ENCODE measurements around the gene ZNF277. TPM values are rescaled to one million over a fixed set of nuclear protein-coding genes. Genes with fewer than 3 reads are reported as not detected.
"Not testable (repeated sequence)": the region's sequence is repeated elsewhere in the genome, so short reads cannot be mapped to it uniquely, and the experiment has no call there.

The ZNF277 gene
- total RNA-seq, 4 donors from 2014 or later, result 2.2 to 27.6 (median 24.1) TPM

GRCh38 chr7:112306903-112307302 is 100.4 kb downstream of the ZNF277 start:
- Histone ChIP-seq H3K9me3 (peaks cover 0 to 5% of the 10 kb centered on the region in 2 donors), H3K36me3 (no peaks in the 10 kb centered on the region), H3K4me3 (no peak overlapping the region), H3K27me3 (no peaks in the 10 kb centered on the region), H3K4me1 (no peaks in the 10 kb centered on the region), H3K27ac (no peak overlapping the region)
- DNase-seq, result no peak
- in situ Hi-C loops (cut with MboI; ENCODE audit: low pct_ligation_motif_present in 1 of 4, low pct_unique_long_range_greater_than_20kb in 1 of 4, low sequenced_read_pairs in 3 of 4), result no loop called here
- TF ChIP-seq EP300 (IDR thresholded peaks at IDR 0.05; ENCODE audit: low read depth) (no peak), POLR2A (IDR thresholded peaks at IDR 0.05) (no peak), CTCF (IDR thresholded peaks at IDR 0.05) (no peak), POLR2AphosphoS5 (IDR thresholded peaks at IDR 0.05) (no peak)
- intact Hi-C loops (cut with DNase I; ENCODE audit: low total_unique reads), result no loop called here
- WGBS, 2 donors (ENCODE audit: low coverage in 1 of 2), result 82 to 96% methylated on average over 1 to 2 of the region's 2 CpGs

- WGBS, 2 donors (ENCODE audit: low coverage in 1 of 2), result 89 to 95% methylated on average over 3 of the region's 3 CpGs
- TF ChIP-seq CTCF (IDR thresholded peaks at IDR 0.05), result no peak
- no peak for TF ChIP-seq POLR2A (IDR thresholded peaks at IDR 0.05)
- TF ChIP-seq EP300 (IDR thresholded peaks at IDR 0.05; ENCODE audit: low read depth), result no peak
- TF ChIP-seq POLR2AphosphoS5 (IDR thresholded peaks at IDR 0.05), result no peak
- Histone ChIP-seq H3K36me3 (no peaks in the 10 kb centered on the region), H3K27me3 (no peaks in the 10 kb centered on the region), H3K9me3 (peaks cover 0 to 5% of the 10 kb centered on the region in 2 donors), H3K27ac (no peak overlapping the region), H3K4me1 (no peaks in the 10 kb centered on the region), H3K4me3 (no peak overlapping the region)
- intact Hi-C loops (cut with DNase I; ENCODE audit: low total_unique reads), result no loop called here
- no peak for DNase-seq
- in situ Hi-C loops (cut with MboI; ENCODE audit: low pct_ligation_motif_present in 1 of 4, low pct_unique_long_range_greater_than_20kb in 1 of 4, low sequenced_read_pairs in 3 of 4), result no loop called here
Measured at GRCh38 chr7:112307506-112307905, 101.0 kb downstream of the ZNF277 start.

GRCh38 chr7:112308974-112309373 is 102.5 kb downstream of the ZNF277 start:
- Histone ChIP-seq H3K9me3 (peaks cover 0 to 5% of the 10 kb centered on the region in 2 donors), H3K4me3 (no peak overlapping the region), H3K27ac (no peak overlapping the region), H3K4me1 (no peaks in the 10 kb centered on the region), H3K36me3 (no peaks in the 10 kb centered on the region), H3K27me3 (no peaks in the 10 kb centered on the region)
- WGBS, 2 donors (ENCODE audit: low coverage in 1 of 2), result 94 to 100% methylated on average over 3 of the region's 3 CpGs
- TF ChIP-seq EP300 (IDR thresholded peaks at IDR 0.05; ENCODE audit: low read depth) (no peak), POLR2AphosphoS5 (IDR thresholded peaks at IDR 0.05) (no peak), POLR2A (IDR thresholded peaks at IDR 0.05) (no peak), CTCF (IDR thresholded peaks at IDR 0.05) (no peak)
- intact Hi-C loops (cut with DNase I; ENCODE audit: low total_unique reads) (no loop called here), in situ Hi-C loops (cut with MboI; ENCODE audit: low pct_ligation_motif_present in 1 of 4, low pct_unique_long_range_greater_than_20kb in 1 of 4, low sequenced_read_pairs in 3 of 4) (no loop called here)
- DNase-seq, result no peak

DNA sequence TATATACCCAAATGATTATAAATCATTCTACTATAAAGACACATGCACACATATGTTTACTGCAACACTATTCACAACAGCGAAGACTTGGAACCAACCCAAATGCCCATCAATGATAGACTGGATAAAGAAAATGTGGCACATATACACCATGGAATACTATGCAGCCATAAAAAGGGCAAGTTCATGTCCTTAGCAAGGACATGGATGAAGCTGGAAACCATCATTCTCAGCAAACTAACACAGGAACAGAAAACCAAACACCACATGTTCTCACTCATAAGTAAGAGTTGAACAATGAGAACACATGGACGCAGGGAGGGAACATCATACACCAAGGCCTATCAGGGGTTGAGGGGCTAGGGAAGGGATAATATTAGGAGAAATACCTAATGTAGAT is 110.3 kb downstream of the ZNF277 start:
- H3K9me3 ChIP-seq; in situ Hi-C loops (cut with MboI; ENCODE audit: low pct_ligation_motif_present in 1 of 4, low pct_unique_long_range_greater_than_20kb in 1 of 4, low sequenced_read_pairs in 3 of 4); H3K4me1 ChIP-seq; H3K27ac ChIP-seq; H3K27me3 ChIP-seq; intact Hi-C loops (cut with DNase I; ENCODE audit: low total_unique reads); H3K4me3 ChIP-seq; DNase-seq: not testable (repeated sequence)
- H3K36me3 ChIP-seq, result peaks cover 0 to 15% (median 2%) of the 10 kb centered on the region in 4 donors
- WGBS, 2 donors (ENCODE audit: low coverage in 1 of 2), result 88 to 92% methylated on average over 1 to 2 of the region's 2 CpGs

DNA sequence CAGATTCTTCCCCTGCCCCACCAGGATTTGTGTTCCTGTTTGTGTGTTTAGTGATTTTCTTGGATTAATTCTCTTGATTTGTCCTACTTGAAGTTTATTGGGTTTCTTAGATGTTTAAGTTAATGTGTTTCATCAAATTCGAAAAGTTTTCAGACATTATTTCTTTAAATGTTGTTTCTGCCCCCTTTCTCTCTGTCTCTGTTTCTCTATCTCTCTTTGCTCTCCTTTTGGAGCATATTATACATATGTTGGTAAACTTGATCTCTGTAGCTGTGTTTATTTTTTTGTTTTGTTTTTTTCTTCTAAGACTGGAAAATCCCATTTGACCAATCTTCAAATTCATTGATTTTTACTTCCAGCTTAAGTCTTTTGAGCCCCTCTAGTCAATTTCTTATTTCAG is 115.6 kb downstream of the ZNF277 start:
- DNase-seq, result no peak
- no peak overlapping the region for H3K4me3 ChIP-seq
- peaks cover 0 to 32% (median 7%) of the 10 kb centered on the region in 4 donors for H3K36me3 ChIP-seq
- in situ Hi-C loops (cut with MboI; ENCODE audit: low pct_ligation_motif_present in 1 of 4, low pct_unique_long_range_greater_than_20kb in 1 of 4, low sequenced_read_pairs in 3 of 4) (no loop called here), intact Hi-C loops (cut with DNase I; ENCODE audit: low total_unique reads) (no loop called here)
- H3K27ac ChIP-seq, result no peak overlapping the region
- peaks cover 0 to 5% of the 10 kb centered on the region in 2 donors for H3K9me3 ChIP-seq
- no peaks in the 10 kb centered on the region for H3K4me1 ChIP-seq
- H3K27me3 ChIP-seq, result no peaks in the 10 kb centered on the region
- WGBS, 2 donors (ENCODE audit: low coverage in 1 of 2), result 93 to 100% methylated on average over 1 of the region's 1 CpG
- TF ChIP-seq CTCF (IDR thresholded peaks at IDR 0.05), result no peak
- TF ChIP-seq POLR2AphosphoS5 (IDR thresholded peaks at IDR 0.05), result no peak
- no peak for TF ChIP-seq POLR2A (IDR thresholded peaks at IDR 0.05)
- no peak for TF ChIP-seq EP300 (IDR thresholded peaks at IDR 0.05; ENCODE audit: low read depth)

All from transverse colon (tissue), 4 donors.